Naive thymus-derived CD4-positive, alpha-beta T cell (primary cell): ENCODE data around the gene CSRNP2. TPM values are rescaled to one million over a fixed set of nuclear protein-coding genes. Genes with fewer than 3 reads are reported as not detected.

Experiments used
- ATAC-seq: fragments of 150-1000 bp; cut with Tn5 transposase; 2 replicates; pipeline ENCODE4 v1.10.0; 2021; ENCODE audit warnings: mild to moderate bottlenecking, moderate library complexity
- CTCF ChIA-PET: fragments of 350-600 bp; sonication (Branson Sonifier 250); formaldehyde crosslinking; loops from one replicate; lab custom pipeline; 2021; ENCODE audit warnings: antibody characterized with exemption; lab: Charles Lee
- POLR2A ChIA-PET: fragments of 350-600 bp; sonication (Branson Sonifier 250); formaldehyde crosslinking; loops from one replicate; lab custom pipeline; 2021; ENCODE audit warnings: antibody characterized with exemption, inconsistent platforms; lab: Charles Lee
- DNase-seq, 9 donors: peaks; one replicate each; pipeline versions ENCODE4 v3.0.0 to v3.0.0-alpha.2; 2020 to 2022; ENCODE audit warnings: mixed read lengths in 1 of 9
- H3K27ac ChIP-seq: one replicate; pipeline ENCODE4 v1.7.0; 2013; ENCODE audit warnings: mild to moderate bottlenecking, low read depth, low read length, moderate library complexity
- H3K27me3 ChIP-seq, 2 donors: one replicate each; pipeline ENCODE4 v1.7.0; 2013; ENCODE audit warnings: low read length in 2 of 2, mild to moderate bottlenecking in 2 of 2, moderate library complexity in 2 of 2; ENCODE audit not compliant: control insufficient read depth in 2 of 2, insufficient read depth in 2 of 2
- H3K36me3 ChIP-seq, 3 experiments: 1 replicate in 2 of 3; 2 replicates in 1 of 3; pipeline ENCODE4 v1.7.0; 2013; ENCODE audit warnings: low read length in 3 of 3, mild to moderate bottlenecking in 3 of 3, moderate library complexity in 1 of 3; ENCODE audit not compliant: insufficient read depth in 3 of 3, control insufficient read depth in 2 of 3
- H3K4me1 ChIP-seq, 2 donors: one replicate each; pipeline ENCODE4 v1.7.0; 2013; ENCODE audit warnings: low read length in 2 of 2, mild to moderate bottlenecking in 2 of 2, moderate library complexity in 1 of 2; ENCODE audit not compliant: control insufficient read depth in 2 of 2, insufficient read depth in 2 of 2
- H3K4me3 ChIP-seq: 2 replicates; pipeline ENCODE4 v1.7.0; 2013; ENCODE audit warnings: mild to moderate bottlenecking, low read length
- H3K9me3 ChIP-seq, 3 experiments: 1 replicate in 2 of 3; 2 replicates in 1 of 3; pipeline ENCODE4 v1.7.0; 2013; ENCODE audit warnings: low read length in 3 of 3; ENCODE audit not compliant: control insufficient read depth in 2 of 3
- H3K27ac Mint-ChIP-seq, 9 donors: one replicate each; pipeline ENCODE4 v1.8.0; 2020 to 2022; ENCODE audit warnings: mixed read lengths in 9 of 9, mild to moderate bottlenecking in 8 of 9, moderate library complexity in 5 of 9, inconsistent platforms in 2 of 9
- H3K27me3 Mint-ChIP-seq, 5 donors: one replicate each; pipeline ENCODE4 v1.8.0; 2021 to 2022; ENCODE audit warnings: mixed read lengths in 5 of 5, mild to moderate bottlenecking in 1 of 5
- H3K36me3 Mint-ChIP-seq, 5 donors: one replicate each; pipeline ENCODE4 v1.8.0; 2020 to 2022; ENCODE audit warnings: mixed read lengths in 5 of 5, mild to moderate bottlenecking in 3 of 5, inconsistent platforms in 1 of 5
- H3K4me1 Mint-ChIP-seq, 7 donors: one replicate each; pipeline ENCODE4 v1.8.0; 2020 to 2022; ENCODE audit warnings: mixed read lengths in 7 of 7, mild to moderate bottlenecking in 3 of 7, inconsistent platforms in 1 of 7
- H3K4me3 Mint-ChIP-seq, 10 donors: one replicate each; pipeline ENCODE4 v1.8.0; 2020 to 2022; ENCODE audit warnings: mild to moderate bottlenecking in 10 of 10, mixed read lengths in 10 of 10, moderate library complexity in 6 of 10, inconsistent platforms in 2 of 10
- H3K9me3 Mint-ChIP-seq, 11 donors: one replicate each; pipeline ENCODE4 v1.8.0; 2020 to 2022; ENCODE audit warnings: mixed read lengths in 11 of 11, mild to moderate bottlenecking in 4 of 11, inconsistent platforms in 1 of 11, moderate library complexity in 1 of 11
- intact Hi-C, 2 donors: fragments of 100-400 bp; cut with micrococcal nuclease; formaldehyde crosslinking; loops; one replicate each; pipeline ENCODE4 v1.15.1; 2023
- polyA plus RNA-seq, 2 donors: library from polyadenylated mRNA; unstranded; fragments of 300-500 nt; fragmentation: Illumina TruSeq; gene quantifications; one replicate each; pipeline ENCODE4 v1.2.3, GENCODE V29; 2021
- total RNA-seq, 6 experiments: library from RNA in 5 of 6; stranded (reverse) in 5 of 6; gene quantifications; 1 replicate in 5 of 6; 2 replicates in 1 of 6; pipeline ENCODE4 v1.2.3 and lab custom pipeline; 2021 to 2026

The CSRNP2 gene
- total and polyA plus RNA-seq, 7 experiments from 2014 or later = 2.7 to 38.7 (median 20.1) TPM

DNA sequence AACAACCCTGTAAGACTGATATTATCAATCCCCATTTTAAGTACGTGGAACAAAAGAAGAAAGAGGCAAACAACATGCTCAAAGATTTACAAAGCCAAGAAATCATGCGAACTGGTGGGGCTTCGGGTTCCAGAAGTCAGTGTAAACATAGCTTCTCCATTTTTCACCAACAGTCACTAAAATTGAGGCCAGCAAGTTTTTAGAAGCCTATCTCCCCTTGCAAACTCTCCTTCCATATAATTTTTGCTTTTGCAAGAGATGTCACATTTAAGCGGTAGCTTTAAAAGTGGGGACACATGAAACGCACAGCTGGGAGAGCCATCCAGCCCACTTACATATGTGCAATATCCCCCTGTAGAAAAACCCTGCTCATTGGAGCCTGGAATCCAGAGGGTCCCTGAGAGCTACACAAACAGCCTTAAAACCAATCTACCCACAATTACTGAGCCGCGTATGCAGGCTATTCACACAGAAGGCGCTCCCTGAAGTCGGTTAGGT is 58.0 kb downstream of the CSRNP2 start:
- no peaks in the 10 kb centered on the region for H3K9me3 ChIP-seq
- Mint-ChIP-seq H3K27ac (peak overlapping the region; percentile 90 to 99 (median 97)), H3K4me3 (peak overlapping the region; percentile 91 to 100 (median 98)), H3K9me3 (no peaks in the 10 kb centered on the region), H3K36me3 (peaks cover 0 to 4% (median 0%) of the 10 kb centered on the region in 5 donors), H3K27me3 (peaks cover 0 to 13% (median 0%) of the 10 kb centered on the region in 5 donors), H3K4me1 (peaks cover 39 to 71% (median 61%) of the 10 kb centered on the region in 7 donors)
- H3K36me3 ChIP-seq = peaks cover 0 to 4% (median 0%) of the 10 kb centered on the region in 3 experiments
- intact Hi-C loops = loop anchor here (1.0 to 10.0 kb wide), 9 partner anchors 16 to 911 kb away; partner anchors contain the start of genes ATF1 (in 1 of the 2), BIN2 (in 1 of the 2), COX14 (in 1 of the 2) and DAZAP2 (in 1 of the 2)
- no peaks in the 10 kb centered on the region for H3K27me3 ChIP-seq
- CTCF ChIA-PET = interaction anchor here (1.4 to 3.7 kb wide), 3 partner anchors 21 to 260 kb away, joined by 3 to 25 read pairs (median 3); no protein-coding TSS in a partner anchor
- ATAC-seq = no peak
- peak overlapping the region; percentile 86 for H3K4me3 ChIP-seq
- POLR2A ChIA-PET = interaction anchor here (0.5 to 5.4 kb wide), 14 partner anchors 9 to 744 kb away, joined by 3 to 33 read pairs (median 4); partner anchors contain the start of genes ATF1, CSRNP2, DAZAP2 and LETMD1
- peak overlapping the region; percentile 80 for H3K27ac ChIP-seq
- peaks cover 14 to 29% of the 10 kb centered on the region in 2 donors for H3K4me1 ChIP-seq
- DNase-seq = peak in 1 of 9 donors; percentile 50

DNA sequence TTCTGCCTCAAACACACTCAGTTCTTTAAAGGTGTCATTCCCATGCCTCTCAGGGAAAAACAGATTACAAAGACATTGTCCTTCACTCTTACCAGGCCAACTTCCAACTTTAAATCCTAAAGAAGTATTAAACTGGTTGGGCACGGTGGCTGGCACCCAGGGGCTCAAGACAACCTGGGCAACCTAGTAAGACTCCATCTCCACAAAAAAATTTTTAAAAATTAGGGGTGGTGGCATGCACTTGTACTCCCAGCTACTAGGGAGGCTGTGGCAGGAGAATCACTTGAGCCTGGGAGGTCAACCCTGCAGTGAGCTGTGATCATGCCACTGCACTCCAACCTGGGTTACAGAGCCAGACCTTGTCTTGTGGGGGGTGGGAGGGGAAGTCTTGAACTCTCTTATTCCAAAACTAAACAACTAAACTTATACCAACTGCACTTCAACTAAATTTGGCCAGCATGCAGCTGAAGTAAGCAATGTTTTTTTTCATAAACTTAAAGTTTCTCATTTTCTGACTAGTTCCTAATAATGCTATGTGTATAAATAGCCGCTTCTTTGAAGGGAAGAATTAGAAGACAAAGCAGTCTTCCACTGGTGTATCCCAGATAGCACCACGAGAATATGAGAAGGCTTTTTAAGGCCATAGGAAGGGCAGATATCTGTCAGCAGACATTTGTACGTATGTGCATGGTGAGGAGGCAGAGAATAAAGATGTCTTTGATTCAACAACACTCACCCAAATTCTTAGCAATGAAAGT is 59.6 kb downstream of the CSRNP2 start:
- Histone ChIP-seq H3K27me3 (no peaks in the 10 kb centered on the region), H3K4me1 (peaks cover 14 to 30% of the 10 kb centered on the region in 2 donors), H3K36me3 (peaks cover 0 to 4% (median 0%) of the 10 kb centered on the region in 3 experiments), H3K9me3 (no peaks in the 10 kb centered on the region), H3K4me3 (peak overlapping the region; percentile 86), H3K27ac (peak overlapping the region; percentile 80)
- Mint-ChIP-seq H3K27ac (peak overlapping the region; percentile 90 to 99 (median 97)), H3K4me3 (peak overlapping the region; percentile 91 to 100 (median 98)), H3K27me3 (peaks cover 0 to 7% (median 0%) of the 10 kb centered on the region in 5 donors), H3K9me3 (no peaks in the 10 kb centered on the region), H3K36me3 (peaks cover 0 to 6% (median 0%) of the 10 kb centered on the region in 5 donors), H3K4me1 (peaks cover 47 to 87% (median 73%) of the 10 kb centered on the region in 7 donors)
- CTCF ChIA-PET = interaction anchor here (1.4 kb wide), 1 partner anchor 23 kb away, joined by 3 read pairs; no protein-coding TSS in a partner anchor
- intact Hi-C loops = loop anchor here (2.0 to 10.0 kb wide), 3 partner anchors 15 to 909 kb away; partner anchors contain the start of genes ATF1 (in 1 of the 2) and COX14 (in 1 of the 2)
- DNase-seq (no peak), ATAC-seq (no peak)
- POLR2A ChIA-PET = interaction anchor here (1.5 to 5.4 kb wide), 3 partner anchors 216 to 514 kb away, joined by 3 to 33 read pairs (median 11); partner anchors contain the start of genes ATF1 and DAZAP2

DNA sequence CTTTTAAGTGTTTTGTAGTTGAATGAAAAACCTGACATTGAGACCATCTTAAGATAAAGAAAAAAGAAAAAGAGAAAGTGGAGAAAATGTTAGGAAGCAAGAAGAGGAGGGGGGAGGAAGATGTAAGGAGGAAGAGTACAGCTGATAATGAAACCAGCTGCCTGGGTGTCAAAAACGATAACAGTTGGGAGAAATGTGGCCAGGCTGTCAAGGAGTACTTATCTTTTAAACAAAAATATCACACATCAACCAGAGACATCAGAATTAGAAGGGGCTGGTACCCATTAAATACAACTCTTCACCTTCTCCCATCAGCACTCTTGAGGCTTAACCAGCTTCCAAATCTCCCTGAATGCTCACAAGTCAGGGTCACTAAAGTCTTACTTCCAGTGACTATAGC is 61.7 kb downstream of the CSRNP2 start:
- Mint-ChIP-seq H3K36me3 (peaks cover 0 to 7% (median 0%) of the 10 kb centered on the region in 5 donors), H3K27ac (peak overlapping the region in 7 of 9 donors; percentile 28 to 80 (median 59)), H3K27me3 (no peaks in the 10 kb centered on the region), H3K4me3 (peak overlapping the region; percentile 20 to 72 (median 49)), H3K9me3 (no peaks in the 10 kb centered on the region), H3K4me1 (peaks cover 39 to 83% (median 68%) of the 10 kb centered on the region in 7 donors)
- DNase-seq (no peak), ATAC-seq (no peak)
- Histone ChIP-seq H3K9me3 (no peaks in the 10 kb centered on the region), H3K27ac (peak overlapping the region; percentile 26), H3K36me3 (peaks cover 0 to 4% (median 0%) of the 10 kb centered on the region in 3 experiments), H3K27me3 (no peaks in the 10 kb centered on the region), H3K4me1 (peaks cover 14 to 27% of the 10 kb centered on the region in 2 donors), H3K4me3 (no peak overlapping the region)
- ChIA-PET POLR2A (interaction anchor here (1.0 to 2.1 kb wide), 5 partner anchors 9 to 62 kb away, joined by 3 to 9 read pairs (median 4); partner anchors contain the start of gene CSRNP2), CTCF (interaction anchor here (0.6 kb wide), 2 partner anchors 27 to 811 kb away, joined by 3 to 4 read pairs; partner anchors contain the start of gene LETMD1)
- intact Hi-C loops = loop anchor here in 1 of 2 donors (10.0 kb wide), 1 partner anchor 907 kb away; the partner anchor contains the start of gene COX14

DNA sequence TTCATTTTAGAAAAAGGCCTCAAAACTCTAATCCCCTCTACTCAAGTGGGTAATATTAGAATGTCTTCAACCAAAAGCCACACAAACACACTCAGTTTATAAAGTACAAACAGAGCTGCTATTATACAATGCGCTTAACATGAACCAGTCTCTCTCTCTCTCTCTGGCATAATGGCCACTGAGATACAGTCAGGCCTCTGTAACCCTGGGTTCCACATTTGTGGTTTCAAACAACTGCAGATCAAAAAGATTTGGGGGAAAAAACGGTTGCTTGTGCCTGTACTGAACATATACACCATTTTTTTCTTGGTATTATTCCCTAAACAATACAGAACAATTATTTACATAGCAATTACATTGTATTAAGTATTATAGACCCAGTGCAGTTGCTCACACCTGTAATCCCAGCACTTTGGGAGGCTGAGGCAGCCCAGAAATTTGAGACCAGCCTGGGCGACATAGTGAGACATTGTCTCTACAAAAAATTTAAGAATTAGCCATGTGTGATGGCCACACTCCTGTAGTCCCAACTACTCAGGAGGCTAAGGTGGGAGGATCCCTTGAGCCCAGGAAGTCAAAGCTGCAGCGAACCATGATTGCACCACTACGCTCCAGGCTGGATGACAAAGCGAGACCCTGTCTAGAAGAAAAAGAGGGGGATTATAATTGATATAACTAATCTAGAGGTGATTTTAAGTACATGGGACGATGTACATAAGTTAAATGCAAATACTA is 62.8 kb downstream of the CSRNP2 start:
- DNase-seq (no peak), ATAC-seq (peak; percentile 35)
- Histone ChIP-seq H3K36me3 (no peaks in the 10 kb centered on the region), H3K4me3 (no peak overlapping the region), H3K9me3 (no peaks in the 10 kb centered on the region), H3K4me1 (peaks cover 14 to 24% of the 10 kb centered on the region in 2 donors), H3K27me3 (no peaks in the 10 kb centered on the region), H3K27ac (no peak overlapping the region)
- ChIA-PET POLR2A (interaction anchor here (1.0 to 1.5 kb wide), 3 partner anchors 9 to 210 kb away, joined by 3 to 4 read pairs (median 3); no protein-coding TSS in a partner anchor), CTCF (no interaction called here)
- Mint-ChIP-seq H3K4me3 (peak overlapping the region in 8 of 10 donors; percentile 13 to 48 (median 28)), H3K27ac (peak overlapping the region in 6 of 9 donors; percentile 25 to 75 (median 46)), H3K9me3 (no peaks in the 10 kb centered on the region), H3K36me3 (peaks cover 0 to 6% (median 0%) of the 10 kb centered on the region in 5 donors), H3K4me1 (peaks cover 37 to 78% (median 68%) of the 10 kb centered on the region in 7 donors), H3K27me3 (no peaks in the 10 kb centered on the region)
- intact Hi-C loops = loop anchor here in 1 of 2 donors (10.0 kb wide), 1 partner anchor 906 kb away; the partner anchor contains the start of gene COX14

DNA sequence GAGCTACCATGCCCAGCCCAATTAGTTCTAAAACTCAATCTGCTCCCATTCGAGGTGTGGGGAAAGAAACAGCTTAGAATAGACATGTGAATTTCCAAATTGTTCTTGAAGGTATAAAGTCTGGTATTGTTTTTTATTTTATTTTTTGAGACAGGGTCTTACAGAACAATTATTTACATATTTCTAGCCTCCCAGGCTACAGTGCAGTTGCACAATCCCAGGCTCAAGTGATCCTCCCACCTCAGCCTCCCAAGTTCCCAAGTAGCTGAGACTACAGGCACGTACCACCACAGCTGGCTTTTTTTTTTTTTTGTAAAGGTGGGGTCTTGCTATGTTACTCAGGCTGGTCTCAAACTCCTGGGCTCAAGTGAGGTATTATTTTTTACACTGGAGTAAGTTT is 63.5 kb downstream of the CSRNP2 start:
- H3K9me3 Mint-ChIP-seq = no peaks in the 10 kb centered on the region
- CTCF ChIA-PET = no interaction called here
- no peak overlapping the region for H3K4me3 Mint-ChIP-seq
- Histone ChIP-seq H3K27me3 (no peaks in the 10 kb centered on the region), H3K4me3 (no peak overlapping the region), H3K4me1 (peaks cover 11 to 24% of the 10 kb centered on the region in 2 donors), H3K9me3 (no peaks in the 10 kb centered on the region), H3K27ac (no peak overlapping the region), H3K36me3 (no peaks in the 10 kb centered on the region)
- intact Hi-C loops = loop anchor here in 1 of 2 donors (10.0 kb wide), 1 partner anchor 905 kb away; the partner anchor contains the start of gene COX14
- peak overlapping the region in 2 of 9 donors; percentile 43 to 50 for H3K27ac Mint-ChIP-seq
- peaks cover 0 to 6% (median 0%) of the 10 kb centered on the region in 5 donors for H3K36me3 Mint-ChIP-seq
- POLR2A ChIA-PET = interaction anchor here (0.6 to 2.5 kb wide), 4 partner anchors 9 to 28 kb away, joined by 3 to 8 read pairs (median 4); partner anchors contain the start of gene LETMD1
- H3K27me3 Mint-ChIP-seq = no peaks in the 10 kb centered on the region
- DNase-seq = no peak
- H3K4me1 Mint-ChIP-seq = peaks cover 31 to 74% (median 62%) of the 10 kb centered on the region in 7 donors
- ATAC-seq = no peak
